ENCODE data around the gene SFTA2. TPM values are rescaled to one million over a fixed set of nuclear protein-coding genes. Genes with fewer than 3 reads are reported as not detected.

Gene SFTA2
- total and polyA plus RNA-seq, 2 donors (not counting 1 experiment from before 2014, with no cell fraction given): not detected

GRCh38 chr6:30889921-30890645, 41.9 kb downstream of the SFTA2 start:
- intact Hi-C loops (cut with micrococcal nuclease): no loop called here
- no peak overlapping the region for H2AFZ ChIP-seq (ENCODE audit: insufficient read depth, low read depth, low read length, poor library complexity, severe bottlenecking)
- ATAC-seq (ENCODE audit: low read depth) (no peak), DNase-seq (no peak)
- Mint-ChIP-seq H3K27ac (no peak overlapping the region), H3K4me3 (no peak overlapping the region), H3K9me3 (ENCODE audit: insufficient read depth) (no peaks in the 10 kb centered on the region), H3K4me1 (peaks cover 24% of the 10 kb centered on the region), H3K27me3 (no peaks in the 10 kb centered on the region)
- no peaks in the 10 kb centered on the region for H3K27me3 ChIP-seq (replicated peaks in 1 of 4; ENCODE audit: control extremely low read depth in 1 of 4, control insufficient read depth in 3 of 4, insufficient read depth in 4 of 4, low read length in 3 of 4)
- H3K4me2 ChIP-seq (replicated peaks; ENCODE audit: low read depth, low read length, poor library complexity, severe bottlenecking): no peak overlapping the region
- no peak overlapping the region for H3K4me3 ChIP-seq (ENCODE audit: control extremely low read depth in 1 of 5, extremely low read depth in 1 of 5, insufficient read depth in 1 of 5, low read depth in 2 of 5, low read length in 4 of 5)
- H3K9ac ChIP-seq (ENCODE audit: low read length): no peak overlapping the region
- no peak for TF ChIP-seq EZH2 (IDR thresholded peaks at IDR 0.05; ENCODE audit: borderline replicate concordance, insufficient read depth, low read depth, low read length, poor library complexity, severe bottlenecking)
- TF ChIP-seq CTCF (IDR thresholded peaks at IDR 0.05): no peak
- WGBS (ENCODE audit: insufficient coverage): 92% methylated on average over 14 of the region's 14 CpGs
- peaks cover 0 to 53% of the 10 kb centered on the region in 2 experiments for H3K36me3 ChIP-seq (replicated peaks in 1 of 2; ENCODE audit: control extremely low read depth in 1 of 2, control insufficient read depth in 1 of 2, extremely low read depth in 1 of 2, insufficient read depth in 2 of 2, low read length in 1 of 2)
- H3K79me2 ChIP-seq (ENCODE audit: control insufficient read depth, insufficient read depth, low read length): peaks cover 69% of the 10 kb centered on the region
- H3K9me3 ChIP-seq (ENCODE audit: control extremely low read depth in 1 of 3, control insufficient read depth in 2 of 3, insufficient read depth in 1 of 3, low read length in 2 of 3): no peaks in the 10 kb centered on the region
- peaks cover 19 to 23% of the 10 kb centered on the region in 2 donors for H3K4me1 ChIP-seq (ENCODE audit: control insufficient read depth in 2 of 2, insufficient read depth in 2 of 2, low read length in 2 of 2)
- POLR2A ChIA-PET: no interaction called here
- H4K20me1 ChIP-seq (ENCODE audit: control insufficient read depth, insufficient read depth, low read length, poor library complexity, severe bottlenecking): peaks cover 68% of the 10 kb centered on the region
- H3K27ac ChIP-seq (ENCODE audit: low read length in 2 of 2): no peak overlapping the region
- CTCF ChIA-PET: interaction anchor here (1.6 to 2.0 kb wide), 2 partner anchors 26 to 61 kb away, joined by 4 to 6 read pairs; no protein-coding TSS in a partner anchor

DNA sequence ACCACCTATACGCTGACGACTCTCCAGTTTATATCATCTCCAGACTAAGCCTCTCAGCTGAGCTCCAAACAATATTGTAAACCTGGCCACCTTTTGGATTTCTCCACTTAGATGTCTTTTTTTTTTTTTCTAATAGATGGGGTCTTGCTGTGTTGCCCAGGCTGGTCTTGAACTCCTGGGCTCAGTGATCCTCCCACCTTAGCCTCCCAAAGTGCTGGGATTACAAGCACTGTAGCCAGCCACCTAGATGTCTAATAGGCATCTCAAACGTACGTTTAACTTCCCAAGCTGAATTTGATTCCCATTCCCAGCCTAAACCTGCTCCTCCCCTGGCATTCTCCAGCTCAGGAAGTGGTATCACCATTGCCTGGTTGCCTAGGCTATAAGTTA, 42.5 kb downstream of the SFTA2 start:
- H3K4me1 Mint-ChIP-seq: peaks cover 29% of the 10 kb centered on the region
- 100% methylated on average over 3 of the region's 4 CpGs for WGBS (ENCODE audit: insufficient coverage)
- Histone ChIP-seq H3K9ac (ENCODE audit: low read length) (no peak overlapping the region), H3K36me3 (replicated peaks in 1 of 2; ENCODE audit: control extremely low read depth in 1 of 2, control insufficient read depth in 1 of 2, extremely low read depth in 1 of 2, insufficient read depth in 2 of 2, low read length in 1 of 2) (peaks cover 0 to 47% of the 10 kb centered on the region in 2 experiments), H3K27ac (ENCODE audit: low read length in 2 of 2) (no peak overlapping the region), H2AFZ (ENCODE audit: insufficient read depth, low read depth, low read length, poor library complexity, severe bottlenecking) (no peak overlapping the region), H3K4me2 (replicated peaks; ENCODE audit: low read depth, low read length, poor library complexity, severe bottlenecking) (no peak overlapping the region), H3K27me3 (replicated peaks in 1 of 4; ENCODE audit: control extremely low read depth in 1 of 4, control insufficient read depth in 3 of 4, insufficient read depth in 4 of 4, low read length in 3 of 4) (no peaks in the 10 kb centered on the region), H3K4me3 (ENCODE audit: control extremely low read depth in 1 of 5, extremely low read depth in 1 of 5, insufficient read depth in 1 of 5, low read depth in 2 of 5, low read length in 4 of 5) (no peak overlapping the region), H3K4me1 (ENCODE audit: control insufficient read depth in 2 of 2, insufficient read depth in 2 of 2, low read length in 2 of 2) (peaks cover 24 to 26% of the 10 kb centered on the region in 2 donors), H4K20me1 (ENCODE audit: control insufficient read depth, insufficient read depth, low read length, poor library complexity, severe bottlenecking) (peaks cover 68% of the 10 kb centered on the region), H3K9me3 (ENCODE audit: control extremely low read depth in 1 of 3, control insufficient read depth in 2 of 3, insufficient read depth in 1 of 3, low read length in 2 of 3) (no peaks in the 10 kb centered on the region), H3K79me2 (ENCODE audit: control insufficient read depth, insufficient read depth, low read length) (peaks cover 72% of the 10 kb centered on the region)
- ATAC-seq (ENCODE audit: low read depth) (no peak), DNase-seq (no peak)
- no peak overlapping the region for H3K27ac Mint-ChIP-seq
- ChIA-PET POLR2A (interaction anchor here (0.7 kb wide), 1 partner anchor 347 kb away, joined by 3 read pairs; no protein-coding TSS in a partner anchor), CTCF (interaction anchor here (0.6 to 2.0 kb wide), 5 partner anchors 24 to 221 kb away, joined by 3 to 8 read pairs (median 4); partner anchors contain the start of gene VARS2)
- intact Hi-C loops (cut with micrococcal nuclease): no loop called here
- H3K9me3 Mint-ChIP-seq (ENCODE audit: insufficient read depth): no peaks in the 10 kb centered on the region
- H3K27me3 Mint-ChIP-seq: no peaks in the 10 kb centered on the region
- no peak for TF ChIP-seq CTCF (IDR thresholded peaks at IDR 0.05)
- H3K4me3 Mint-ChIP-seq: no peak overlapping the region

Data from B cell (primary cell).